ENCODE data around the gene FMNL1.
"Not testable (repeated sequence)": the region's sequence is repeated elsewhere in the genome, so short reads cannot be mapped to it uniquely, and the experiment has no call there.

Gene FMNL1

GRCh38 chr17:45244725-45245656 lies 23.3 kb downstream of the FMNL1 start:
- TF ChIP-seq CTCF (IDR thresholded peaks at IDR 0.05; ENCODE audit: borderline replicate concordance, insufficient read depth, low read depth, low read length): no peak
- H3K4me3 ChIP-seq (ENCODE audit: low read depth, low read length): no peak overlapping the region

DNA sequence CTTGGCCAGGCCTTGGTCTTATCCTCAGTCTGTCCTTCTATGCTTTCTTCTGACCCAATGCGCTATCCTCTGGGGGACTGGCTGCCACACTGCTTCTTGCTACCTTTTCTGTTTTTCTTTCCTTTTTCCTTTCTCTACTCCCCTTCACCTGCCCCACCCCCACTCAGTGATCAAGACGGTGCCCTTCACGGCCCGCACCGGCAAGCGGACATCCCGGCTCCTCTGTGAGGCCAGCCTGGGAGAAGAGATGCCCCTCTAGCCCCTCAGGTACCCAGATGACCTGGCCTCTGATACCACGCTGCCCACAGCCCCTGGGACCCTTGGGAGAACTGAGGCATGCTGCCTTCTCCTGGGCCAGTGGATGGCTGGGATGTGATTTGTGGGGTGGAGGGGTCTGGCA lies 24.7 kb downstream of the FMNL1 start:
- no peak for TF ChIP-seq CTCF (IDR thresholded peaks at IDR 0.05; ENCODE audit: borderline replicate concordance, insufficient read depth, low read depth, low read length)
- no peak overlapping the region for H3K4me3 ChIP-seq (ENCODE audit: low read depth, low read length)

DNA sequence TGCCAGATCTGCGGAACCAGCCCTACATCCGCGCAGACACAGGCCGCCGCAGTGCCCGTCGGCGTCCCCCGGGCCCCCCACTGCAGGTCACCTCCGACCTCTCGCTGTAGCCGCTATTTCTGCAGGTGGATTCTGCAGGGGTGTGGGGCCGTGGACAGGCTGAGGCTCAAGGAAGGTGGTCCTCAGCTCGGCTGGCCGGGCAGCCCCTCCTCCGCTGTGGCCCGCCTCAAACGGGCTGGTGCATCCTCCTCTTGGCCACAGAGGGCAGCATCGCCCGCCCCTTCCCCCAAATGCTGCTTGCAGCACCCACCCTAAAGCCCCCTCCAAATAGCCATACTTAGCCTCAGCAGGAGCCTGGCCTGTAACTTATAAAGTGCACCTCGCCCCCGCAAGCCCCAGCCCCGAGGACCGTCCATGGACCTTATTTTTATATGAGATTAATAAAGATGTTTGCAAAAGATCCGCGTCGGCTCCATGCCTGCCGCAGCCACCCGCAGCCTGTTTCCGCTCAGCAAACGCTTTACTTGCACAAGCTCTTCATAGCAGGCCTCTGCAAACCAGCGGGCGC lies 25.3 kb downstream of the FMNL1 start:
- TF ChIP-seq CTCF (IDR thresholded peaks at IDR 0.05; ENCODE audit: borderline replicate concordance, insufficient read depth, low read depth, low read length): peak; percentile 54

GRCh38 chr17:45247429-45248131 lies 25.9 kb downstream of the FMNL1 start:
- peak overlapping the region; percentile 92 for H3K4me3 ChIP-seq (ENCODE audit: low read depth, low read length)
- no peak for TF ChIP-seq CTCF (IDR thresholded peaks at IDR 0.05; ENCODE audit: borderline replicate concordance, insufficient read depth, low read depth, low read length)

More for the DNA sequence above, 25.3 kb downstream of the FMNL1 start:
- peak overlapping the region; percentile 92 for H3K4me3 ChIP-seq (ENCODE audit: low read depth, low read length)

GRCh38 chr17:45248132-45248957 lies 26.7 kb downstream of the FMNL1 start:
- no peak for TF ChIP-seq CTCF (IDR thresholded peaks at IDR 0.05; ENCODE audit: borderline replicate concordance, insufficient read depth, low read depth, low read length)
- peak overlapping the region; percentile 92 for H3K4me3 ChIP-seq (ENCODE audit: low read depth, low read length)

- no peak for TF ChIP-seq CTCF (IDR thresholded peaks at IDR 0.05; ENCODE audit: borderline replicate concordance, insufficient read depth, low read depth, low read length)
- H3K4me3 ChIP-seq (ENCODE audit: low read depth, low read length): no peak overlapping the region
Measured at GRCh38 chr17:45251931-45252330, 30.2 kb downstream of the FMNL1 start.

- H3K4me3 ChIP-seq (ENCODE audit: low read depth, low read length): not testable (repeated sequence)
Measured at GRCh38 chr17:45253237-45253636, 31.6 kb downstream of the FMNL1 start.
